SK-N-MC (cell line): ENCODE measurements around the gene TMEM184C.

Experiments used
- EZH2 ChIP-seq: fragments of 200-600 bp; sonication (generic); IDR thresholded peaks from one replicate; pipeline ENCODE4 v1.6.1; 2017; ENCODE audit warnings: antibody characterized with exemption
- POLR2AphosphoS5 ChIP-seq: IDR thresholded peaks from 2 replicates; pipeline ENCODE4 v1.6.1; 2012; ENCODE audit warnings: mild to moderate bottlenecking, low read depth, low read length, borderline replicate concordance

DNA sequence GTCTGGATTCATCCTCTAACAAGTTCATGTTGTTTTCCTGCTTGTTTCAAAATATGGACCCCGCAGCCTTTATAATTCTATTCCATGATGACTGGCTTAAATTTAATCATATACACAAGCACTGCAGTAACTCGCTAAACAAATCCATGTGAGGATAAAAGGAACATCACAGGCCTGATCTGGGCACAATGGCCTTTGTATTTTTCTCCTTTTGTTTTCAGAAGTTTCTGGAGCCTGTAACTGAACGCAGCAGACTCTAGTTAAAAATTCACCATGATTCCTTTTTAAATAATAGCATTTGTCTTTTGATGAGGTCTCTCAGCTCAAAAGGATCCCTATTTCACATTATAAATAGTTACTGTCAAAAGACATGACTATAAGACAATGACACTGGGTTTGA lies 30.2 kb upstream of the TMEM184C start:
- TF ChIP-seq EZH2, result no peak
- TF ChIP-seq POLR2AphosphoS5, result no peak
